Measurements from ENCODE around the gene ANKRD11. TPM values are rescaled to one million over a fixed set of nuclear protein-coding genes. Genes with fewer than 3 reads are reported as not detected.
"Not testable (repeated sequence)": the region's sequence is repeated elsewhere in the genome, so short reads cannot be mapped to it uniquely, and the experiment has no call there.

The ANKRD11 gene
- polyA plus RNA-seq, 1 donor, result 105 TPM

- DNase-seq, result no peak
Measured at GRCh38 chr16:89453501-89454321, 36.6 kb downstream of the ANKRD11 start.

DNA sequence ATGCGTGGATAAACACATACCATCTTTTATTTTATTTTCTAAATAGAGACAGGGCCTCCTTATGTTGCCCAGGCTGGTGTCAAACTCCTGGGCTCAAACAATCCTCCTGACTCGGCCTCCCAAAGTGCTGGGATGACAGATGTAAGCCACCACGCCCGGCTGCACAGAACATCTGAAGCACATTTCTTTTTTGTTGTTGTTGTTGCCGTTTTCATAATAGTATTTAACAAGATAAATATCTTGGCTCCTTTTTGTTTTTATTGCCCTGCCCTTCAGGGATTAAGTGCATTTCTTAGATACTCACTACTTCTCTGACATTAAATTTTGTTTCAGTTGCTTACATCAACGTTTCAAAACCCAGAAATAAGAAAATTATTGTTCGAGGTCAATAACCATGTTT, 37.4 kb downstream of the ANKRD11 start:
- no peak for DNase-seq

- DNase-seq, result no peak
Measured at GRCh38 chr16:89452241-89452640, 38.1 kb downstream of the ANKRD11 start.

DNA sequence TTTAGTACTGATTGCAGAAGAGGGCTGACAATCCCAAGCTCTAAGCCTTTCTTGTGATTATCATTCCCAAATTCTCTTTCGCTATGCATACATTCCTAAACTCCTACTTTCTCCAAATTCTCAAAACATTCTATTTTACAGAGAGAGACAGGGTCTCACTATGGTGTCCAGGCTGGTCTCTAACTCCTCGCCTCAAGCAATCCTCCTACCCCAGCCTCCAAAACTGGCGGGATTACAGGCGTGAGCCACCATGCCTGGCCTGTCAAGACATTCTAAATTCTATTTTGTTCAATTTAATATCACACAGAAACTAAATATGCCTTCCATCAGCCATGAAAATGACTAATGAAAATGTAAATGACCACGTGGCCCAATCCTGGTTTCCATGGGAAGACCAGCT, 39.8 kb downstream of the ANKRD11 start:
- no peak for DNase-seq

DNA sequence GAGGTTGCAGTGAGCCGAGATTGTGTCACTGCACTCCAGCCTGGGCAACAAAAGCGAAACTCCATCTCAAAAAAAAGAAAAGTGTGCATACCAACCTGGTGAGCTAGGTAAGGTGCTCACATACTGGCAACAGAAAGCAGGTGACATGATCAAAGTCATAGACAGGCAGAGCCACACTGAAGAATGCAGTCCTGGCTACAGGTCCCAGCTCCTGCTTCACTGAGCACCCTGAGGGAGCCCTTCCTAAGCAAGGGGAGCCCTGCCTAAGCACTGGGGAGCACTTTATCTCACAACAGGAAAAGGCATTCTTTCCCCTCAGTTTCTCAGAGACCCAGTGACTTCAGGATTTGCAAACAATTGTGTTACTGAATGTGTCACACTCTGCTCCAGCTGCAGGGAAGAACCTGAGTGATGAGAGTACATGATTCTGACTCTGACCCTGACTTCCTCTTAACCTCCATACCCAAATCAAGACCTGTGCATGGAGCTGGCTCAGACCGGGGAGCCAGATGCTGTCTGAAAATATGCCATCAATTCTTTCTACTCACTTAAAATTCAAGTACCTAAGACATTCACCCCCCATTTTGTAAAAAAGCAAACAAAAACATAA, 40.5 kb downstream of the ANKRD11 start:
- no peak for DNase-seq

- no peak for DNase-seq
Measured at GRCh38 chr16:89448656-89449055, 41.7 kb downstream of the ANKRD11 start.

DNA sequence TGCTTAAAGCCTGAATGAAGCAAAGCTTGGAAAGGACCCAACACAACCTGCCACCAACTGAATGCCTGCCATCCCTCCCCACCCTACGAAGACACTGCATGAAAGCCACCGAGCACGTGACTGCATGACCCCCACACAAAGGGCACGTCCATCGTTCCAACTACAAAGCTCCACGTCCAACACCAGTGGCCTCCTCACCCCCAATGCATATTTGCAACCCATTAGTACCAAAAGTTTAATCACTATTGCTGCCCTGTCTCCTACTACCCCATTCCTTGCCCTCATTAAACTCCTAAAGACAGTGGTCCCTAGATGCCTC, 43.4 kb downstream of the ANKRD11 start:
- no peak for DNase-seq

- no peak for DNase-seq
Measured at GRCh38 chr16:89446136-89446974, 44.0 kb downstream of the ANKRD11 start.

GRCh38 chr16:89445166-89445565, 45.2 kb downstream of the ANKRD11 start:
- no peak for DNase-seq

DNA sequence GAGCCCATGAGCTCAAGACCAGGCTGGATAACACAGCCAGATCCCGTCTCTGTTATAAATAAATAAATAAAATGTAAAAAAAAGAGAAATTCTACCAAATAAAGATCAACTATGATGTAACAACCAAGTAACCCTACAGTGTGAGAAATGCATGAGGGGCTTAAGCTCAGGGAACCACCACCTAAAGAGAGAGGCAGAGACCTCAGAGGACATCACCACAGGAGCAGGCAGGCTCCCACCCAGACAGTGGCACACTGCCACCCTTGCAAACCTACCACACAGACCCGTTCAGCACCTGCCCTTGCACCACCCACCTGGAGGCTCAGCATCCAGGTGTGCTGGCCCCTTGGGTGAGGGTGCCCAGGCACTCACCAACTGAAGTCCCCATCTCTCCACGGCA, 45.6 kb downstream of the ANKRD11 start:
- DNase-seq, result no peak

GRCh38 chr16:89444151-89444723, 46.1 kb downstream of the ANKRD11 start:
- DNase-seq, result no peak

GRCh38 chr16:89443727-89444084, 46.7 kb downstream of the ANKRD11 start:
- no peak for DNase-seq

- peak; percentile 47 for DNase-seq
Measured at GRCh38 chr16:89442990-89443726, 47.2 kb downstream of the ANKRD11 start.

DNA sequence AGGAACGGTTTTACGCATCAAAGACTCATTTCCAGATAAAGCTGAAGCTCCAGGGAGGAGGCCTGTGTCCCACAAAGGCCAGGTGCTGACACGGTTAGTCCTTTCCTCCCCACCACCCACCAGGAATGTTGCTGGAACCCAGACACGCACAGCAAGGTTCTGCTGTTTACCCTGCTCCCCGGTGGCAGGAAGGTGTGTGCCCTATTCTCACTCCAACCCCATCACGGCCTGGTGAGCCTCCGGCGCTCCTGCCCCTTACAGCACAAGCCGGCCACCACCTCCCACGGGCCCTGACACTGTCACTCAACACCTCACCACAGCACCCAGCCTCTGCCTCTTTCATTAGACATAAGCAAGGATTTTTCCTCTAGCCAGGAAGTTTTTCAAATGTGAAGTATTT, 47.8 kb downstream of the ANKRD11 start:
- DNase-seq, result no peak

DNA sequence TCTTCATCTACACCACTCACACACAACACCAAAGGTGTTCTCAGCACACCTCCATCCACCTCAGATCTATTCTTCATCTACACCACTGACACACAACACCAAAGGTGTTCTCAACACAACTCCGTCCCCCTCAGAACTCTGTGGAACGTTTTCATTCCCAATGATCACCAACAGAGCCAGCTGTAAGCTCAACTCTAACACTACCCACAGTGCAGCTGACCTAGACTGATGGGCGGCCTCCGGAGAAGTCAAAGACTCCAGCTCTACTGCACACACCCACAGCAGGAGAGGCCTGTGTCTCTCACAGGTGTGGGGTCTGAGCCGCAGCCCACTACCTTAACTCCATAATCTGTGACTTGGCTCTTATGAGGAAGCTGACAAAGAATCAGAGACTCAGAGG, 50.7 kb downstream of the ANKRD11 start:
- no peak for DNase-seq

DNA sequence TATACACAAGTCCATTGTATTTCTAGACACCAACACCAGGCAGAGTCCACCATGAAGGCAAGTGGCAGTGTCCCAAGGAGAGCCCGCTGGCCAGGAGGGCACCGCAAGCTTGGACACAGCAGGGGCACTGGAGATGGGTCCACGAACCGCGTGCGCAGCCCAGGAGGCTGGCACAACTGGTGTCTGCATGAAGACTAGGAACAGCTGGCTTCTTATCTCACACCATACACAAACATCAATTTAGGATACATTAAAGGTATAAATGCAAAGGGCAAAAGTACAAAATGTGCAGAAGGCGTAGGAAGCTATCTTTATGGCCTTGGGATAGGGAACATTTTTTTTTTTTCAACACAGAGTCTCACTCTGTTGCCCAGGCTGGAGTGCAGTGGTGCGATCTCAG, 52.4 kb downstream of the ANKRD11 start:
- no peak for DNase-seq

GRCh38 chr16:89437251-89437987, 52.9 kb downstream of the ANKRD11 start:
- no peak for DNase-seq

GRCh38 chr16:89436366-89436765, 54.0 kb downstream of the ANKRD11 start:
- DNase-seq, result no peak

GRCh38 chr16:89435059-89435458, 55.3 kb downstream of the ANKRD11 start:
- not testable (repeated sequence) for DNase-seq

DNA sequence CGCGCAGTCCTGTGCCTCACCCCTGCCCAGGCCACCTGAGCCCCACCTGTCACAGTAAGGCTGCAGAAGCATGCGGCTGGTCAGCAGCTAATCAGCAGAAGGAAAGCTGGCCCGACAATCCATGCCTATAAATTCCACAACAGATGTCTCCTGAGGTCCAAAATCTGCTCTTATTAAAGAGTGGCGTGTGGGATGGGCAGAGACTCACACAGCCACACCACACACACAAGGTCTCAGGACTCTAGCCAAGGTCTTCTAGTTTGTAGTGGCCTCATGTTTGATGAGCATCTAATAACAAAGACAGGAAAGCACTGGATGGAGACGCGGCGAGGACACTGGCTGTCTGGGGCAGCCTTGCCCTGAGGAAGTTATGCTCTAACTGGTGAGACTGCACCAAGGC, 55.9 kb downstream of the ANKRD11 start:
- DNase-seq, result no peak

DNA sequence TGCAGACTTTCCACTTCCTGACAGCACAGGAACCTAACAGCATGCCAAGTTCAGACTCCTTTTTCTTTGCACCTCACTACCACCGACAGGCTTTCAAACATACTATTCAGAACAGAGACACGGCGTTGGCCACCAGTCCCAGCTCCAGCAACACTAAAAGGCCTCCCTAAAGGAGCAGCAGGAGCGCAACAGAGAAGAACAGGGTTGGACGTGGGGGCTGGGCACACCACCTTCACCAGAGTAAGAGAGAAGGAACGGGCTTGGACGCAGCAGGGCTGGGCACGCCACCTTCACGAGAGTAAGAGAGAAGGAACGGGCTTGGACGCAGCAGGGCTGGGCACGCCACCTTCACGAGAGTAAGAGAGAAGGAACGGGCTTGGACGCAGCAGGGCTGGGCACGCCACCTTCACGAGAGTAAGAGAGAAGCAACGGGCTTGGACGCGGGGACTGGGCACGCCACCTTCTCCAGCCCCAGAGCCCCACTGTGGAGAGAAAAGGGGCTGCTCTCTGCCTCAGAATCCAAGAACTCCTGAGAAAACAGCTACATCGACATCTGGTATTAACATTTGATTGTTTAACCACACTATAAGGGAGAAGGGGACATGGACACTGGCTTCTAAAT, 56.9 kb downstream of the ANKRD11 start:
- not testable (repeated sequence) for DNase-seq
